ENCODE data around the gene AMMECR1L.
"Not testable (repeated sequence)": the region's sequence is repeated elsewhere in the genome, so short reads cannot be mapped to it uniquely, and the experiment has no call there.

AMMECR1L gene

GRCh38 chr2:127885780-127886592 lies at the start of gene AMMECR1L:
TSS of gene AMMECR1L (minus strand) at chr2:127885956. CDS start at chr2:127874234, 11,722 bp downstream.
- peak; percentile 81 for DNase-seq

- no peak for DNase-seq
Observed at GRCh38 chr2:127935337-127935736, 49.6 kb upstream of the AMMECR1L start.

GRCh38 chr2:127932199-127932876 lies 46.6 kb upstream of the AMMECR1L start:
- DNase-seq = no peak

GRCh38 chr2:127929449-127929848 lies 43.7 kb upstream of the AMMECR1L start:
- DNase-seq = no peak

GRCh38 chr2:127927384-127927783 lies 41.6 kb upstream of the AMMECR1L start:
- DNase-seq = peak; percentile 65

GRCh38 chr2:127917916-127918315 lies 32.2 kb upstream of the AMMECR1L start:
- DNase-seq = no peak

GRCh38 chr2:127913808-127914457 lies 28.2 kb upstream of the AMMECR1L start:
- no peak for DNase-seq

- DNase-seq = no peak
Observed at GRCh38 chr2:127911737-127912136, 26.0 kb upstream of the AMMECR1L start.

GRCh38 chr2:127910415-127910814 lies 24.7 kb upstream of the AMMECR1L start:
- no peak for DNase-seq

GRCh38 chr2:127909019-127909418 lies 23.3 kb upstream of the AMMECR1L start:
- no peak for DNase-seq

GRCh38 chr2:127907733-127908400 lies 22.1 kb upstream of the AMMECR1L start:
- not testable (repeated sequence) for DNase-seq

GRCh38 chr2:127906206-127906926 lies 20.6 kb upstream of the AMMECR1L start:
- DNase-seq = no peak

GRCh38 chr2:127901339-127902056 lies 15.7 kb upstream of the AMMECR1L start:
- no peak for DNase-seq

GRCh38 chr2:127897531-127898211 lies 11.9 kb upstream of the AMMECR1L start:
- DNase-seq = no peak

GRCh38 chr2:127893494-127893893 lies 7.7 kb upstream of the AMMECR1L start:
- DNase-seq = no peak

GRCh38 chr2:127893033-127893432 lies 7.3 kb upstream of the AMMECR1L start:
- DNase-seq = no peak

- DNase-seq = no peak
Observed at GRCh38 chr2:127891811-127892210, 6.1 kb upstream of the AMMECR1L start.

GRCh38 chr2:127890756-127891155 lies 5.0 kb upstream of the AMMECR1L start:
- DNase-seq = not testable (repeated sequence)

- no peak for DNase-seq
Observed at GRCh38 chr2:127888772-127889171, 3.0 kb upstream of the AMMECR1L start.

GRCh38 chr2:127887776-127888130 lies 2.0 kb upstream of the AMMECR1L start:
- no peak for DNase-seq

GRCh38 chr2:127887082-127887775 lies 1.5 kb upstream of the AMMECR1L start:
- peak; percentile 42 for DNase-seq

Data from OCI-M1 (cell line).